Kasumi-1 (cell line): ENCODE data around the gene IL1RL2.

Experiments
- DNase-seq, 2 experiments: peaks; one replicate each; lab custom pipeline; 2025; lab: John Stamatoyannopoulos, UW

Gene IL1RL2

GRCh38 chr2:102158011-102158755, 28.6 kb upstream of the IL1RL2 start:
- no peak for DNase-seq

- no peak for DNase-seq
Observed at GRCh38 chr2:102159295-102159694, 27.5 kb upstream of the IL1RL2 start.

- DNase-seq: no peak
Observed at GRCh38 chr2:102166189-102166845, 20.5 kb upstream of the IL1RL2 start.

- no peak for DNase-seq
Observed at GRCh38 chr2:102168026-102168771, 18.6 kb upstream of the IL1RL2 start.

GRCh38 chr2:102171946-102172345, 14.9 kb upstream of the IL1RL2 start:
- no peak for DNase-seq

- DNase-seq: peak in 1 of 2 experiments; percentile 10
Observed at GRCh38 chr2:102172745-102173144, 14.1 kb upstream of the IL1RL2 start.

GRCh38 chr2:102176172-102176571, 10.7 kb upstream of the IL1RL2 start:
- no peak for DNase-seq

- no peak for DNase-seq
Observed at GRCh38 chr2:102177814-102178478, 8.9 kb upstream of the IL1RL2 start.

GRCh38 chr2:102179061-102179460, 7.8 kb upstream of the IL1RL2 start:
- no peak for DNase-seq

- DNase-seq: no peak
Observed at GRCh38 chr2:102179788-102180686, 6.8 kb upstream of the IL1RL2 start.

GRCh38 chr2:102180687-102180999, 6.2 kb upstream of the IL1RL2 start:
- no peak for DNase-seq

GRCh38 chr2:102181376-102181775, 5.4 kb upstream of the IL1RL2 start:
- DNase-seq: no peak

- no peak for DNase-seq
Observed at GRCh38 chr2:102181919-102182635, 4.7 kb upstream of the IL1RL2 start.

GRCh38 chr2:102184018-102184417, 2.8 kb upstream of the IL1RL2 start:
- no peak for DNase-seq

- no peak for DNase-seq
Observed at GRCh38 chr2:102184568-102184967, 2.3 kb upstream of the IL1RL2 start.

GRCh38 chr2:102185347-102185746, 1.5 kb upstream of the IL1RL2 start:
- peak; percentile 9 to 28 for DNase-seq

GRCh38 chr2:102187496-102188150, 800 bp downstream of the IL1RL2 start:
- DNase-seq: no peak

GRCh38 chr2:102190430-102191107, 3.7 kb downstream of the IL1RL2 start:
- DNase-seq: no peak

GRCh38 chr2:102191501-102191900, 4.7 kb downstream of the IL1RL2 start:
- DNase-seq: no peak

GRCh38 chr2:102193074-102193473, 6.3 kb downstream of the IL1RL2 start:
- DNase-seq: no peak
